Calu3 (cell line): ENCODE results near the gene CACNA2D4. TPM values are rescaled to one million over a fixed set of nuclear protein-coding genes. Genes with fewer than 3 reads are reported as not detected.

Experiments
- BruUV-seq: library from RNA; stranded (reverse); fragments of 400-500 nt; replicated peaks from 2 replicates; lab custom pipeline; 2021; lab: Mats Ljungman, UMichigan
- CTCF ChIA-PET: fragments of 300-600 bp; sonication (Branson Sonifier 250); formaldehyde crosslinking; loops from one replicate; lab custom pipeline; 2022; ENCODE audit warnings: antibody characterized with exemption; lab: Charles Lee
- DNase-seq: peaks from one replicate; pipeline ENCODE4 v3.0.0; 2022
- H3K27ac Mint-ChIP-seq: one replicate; pipeline ENCODE4 v1.8.0; 2022; ENCODE audit warnings: mixed read lengths; ENCODE audit not compliant: unreplicated experiment
- H3K27me3 Mint-ChIP-seq: one replicate; pipeline ENCODE4 v1.8.0; 2022; ENCODE audit warnings: mixed read lengths; ENCODE audit not compliant: unreplicated experiment
- H3K36me3 Mint-ChIP-seq: one replicate; pipeline ENCODE4 v1.8.0; 2022; ENCODE audit warnings: mild to moderate bottlenecking, moderate library complexity, mixed read lengths; ENCODE audit not compliant: insufficient read depth, unreplicated experiment
- H3K4me1 Mint-ChIP-seq: one replicate; pipeline ENCODE4 v1.8.0; 2022; ENCODE audit warnings: mild to moderate bottlenecking, low read depth, mixed read lengths; ENCODE audit not compliant: unreplicated experiment
- H3K4me3 Mint-ChIP-seq: one replicate; pipeline ENCODE4 v1.8.0; 2022; ENCODE audit warnings: mild to moderate bottlenecking, low read depth, moderate library complexity, mixed read lengths; ENCODE audit not compliant: unreplicated experiment
- H3K9me3 Mint-ChIP-seq: one replicate; pipeline ENCODE4 v1.8.0; 2022; ENCODE audit warnings: low read depth, mixed read lengths; ENCODE audit not compliant: unreplicated experiment
- CTCF ChIP-seq: fragments of 200-600 bp; IDR thresholded peaks from one replicate; pipeline ENCODE4 v1.8.0; 2022; ENCODE audit warnings: antibody characterized with exemption; ENCODE audit not compliant: unreplicated experiment
- intact Hi-C: fragments of 100-400 bp; cut with micrococcal nuclease; formaldehyde crosslinking; loops from one replicate; pipeline ENCODE4 v1.10.0; 2022; ENCODE audit not compliant: unreplicated experiment
- total RNA-seq: library from RNA; stranded (reverse); gene quantifications from 2 replicates; pipeline ENCODE4 v1.2.3, GENCODE V29; 2022

The CACNA2D4 gene
- total RNA-seq, 1 experiment from 2014 or later, result 0.80 TPM

DNA sequence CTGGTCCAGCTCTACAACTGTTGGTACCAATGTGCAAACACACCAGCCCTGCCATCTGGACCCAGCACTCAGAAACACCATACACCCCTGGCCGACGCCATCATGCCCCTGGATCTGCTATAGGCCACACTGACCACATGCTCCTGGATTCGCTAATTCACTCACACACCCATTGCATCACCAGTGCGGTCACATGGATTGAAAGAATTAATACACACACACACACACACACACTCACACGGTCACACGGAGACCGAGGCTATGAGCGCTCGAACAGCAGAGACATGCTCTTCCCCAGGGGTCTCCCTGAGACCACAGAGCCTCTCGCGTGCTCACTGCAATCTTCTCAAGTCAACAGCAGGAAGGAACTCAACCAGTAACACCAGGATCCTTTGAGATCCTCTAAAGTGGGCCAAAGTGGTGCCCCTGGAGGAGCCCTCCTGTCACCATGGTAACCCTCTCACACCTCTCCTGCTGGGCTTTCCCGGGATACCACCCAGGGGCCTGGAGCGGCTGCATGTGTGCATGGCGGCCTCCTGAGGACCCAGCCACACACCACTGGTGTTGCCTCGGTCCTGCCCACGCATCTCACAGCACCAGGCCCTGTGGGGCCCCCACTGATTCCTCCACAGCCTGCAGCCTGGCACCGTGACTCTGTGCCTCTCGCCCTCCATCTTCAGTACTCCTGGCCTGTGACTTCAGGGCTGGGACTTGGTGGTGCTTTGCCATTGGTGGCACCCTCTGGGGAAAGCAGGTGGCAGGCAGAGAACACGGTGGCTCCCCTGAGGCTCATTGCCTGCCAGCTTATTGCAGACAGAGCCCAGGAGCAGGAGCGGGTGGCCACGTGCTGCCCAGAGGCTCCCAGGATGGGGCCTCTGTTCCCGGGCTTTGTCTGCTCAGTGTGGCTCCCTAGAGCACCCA is 83.0 kb downstream of the CACNA2D4 start:
- no peak for DNase-seq
- Mint-ChIP-seq H3K4me3 (no peak overlapping the region), H3K4me1 (peaks cover 7% of the 10 kb centered on the region), H3K36me3 (no peaks in the 10 kb centered on the region), H3K27ac (no peak overlapping the region), H3K27me3 (peaks cover 100% of the 10 kb centered on the region), H3K9me3 (no peaks in the 10 kb centered on the region)
- no peak for TF ChIP-seq CTCF
- no TSS peak for BruUV-seq
- intact Hi-C loops, result no loop called here
- CTCF ChIA-PET, result no interaction called here

DNA sequence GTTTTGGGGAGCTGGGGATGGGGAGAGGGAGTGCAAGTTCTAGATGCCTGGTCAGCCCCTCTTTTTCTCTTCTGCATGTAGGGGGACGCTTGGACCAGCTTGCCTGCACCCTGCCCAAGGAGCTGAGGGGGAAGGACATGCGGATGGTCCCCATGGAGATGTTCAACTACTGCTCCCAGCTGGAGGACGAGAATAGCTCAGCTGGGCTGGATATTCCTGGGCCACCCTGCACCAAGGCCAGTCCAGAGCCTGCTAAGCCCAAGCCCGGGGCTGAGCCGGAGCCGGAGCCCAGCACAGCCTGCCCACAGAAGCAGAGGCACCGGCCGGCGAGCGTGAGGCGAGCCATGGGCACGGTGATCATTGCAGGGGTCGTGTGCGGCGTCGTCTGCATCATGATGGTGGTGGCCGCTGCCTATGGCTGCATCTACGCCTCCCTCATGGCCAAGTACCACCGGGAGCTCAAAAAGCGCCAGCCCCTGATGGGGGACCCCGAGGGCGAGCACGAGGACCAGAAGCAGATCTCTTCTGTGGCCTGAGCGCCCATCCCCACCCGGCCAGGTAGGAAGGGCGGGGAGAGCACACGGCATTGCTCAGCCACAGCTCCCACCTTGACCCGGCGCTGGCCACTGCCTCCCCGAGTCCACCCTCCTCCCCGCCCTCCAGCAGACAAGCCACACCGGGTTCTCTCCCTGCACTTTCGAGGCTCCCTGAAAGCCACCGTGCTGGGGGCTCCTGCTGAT is 84.1 kb downstream of the CACNA2D4 start:
- Mint-ChIP-seq H3K4me3 (no peak overlapping the region), H3K27me3 (peaks cover 98% of the 10 kb centered on the region), H3K27ac (no peak overlapping the region), H3K4me1 (peaks cover 10% of the 10 kb centered on the region), H3K36me3 (no peaks in the 10 kb centered on the region), H3K9me3 (no peaks in the 10 kb centered on the region)
- intact Hi-C loops, result no loop called here
- CTCF ChIA-PET, result no interaction called here
- TF ChIP-seq CTCF, result no peak
- no peak for DNase-seq
- BruUV-seq, result no TSS peak

DNA sequence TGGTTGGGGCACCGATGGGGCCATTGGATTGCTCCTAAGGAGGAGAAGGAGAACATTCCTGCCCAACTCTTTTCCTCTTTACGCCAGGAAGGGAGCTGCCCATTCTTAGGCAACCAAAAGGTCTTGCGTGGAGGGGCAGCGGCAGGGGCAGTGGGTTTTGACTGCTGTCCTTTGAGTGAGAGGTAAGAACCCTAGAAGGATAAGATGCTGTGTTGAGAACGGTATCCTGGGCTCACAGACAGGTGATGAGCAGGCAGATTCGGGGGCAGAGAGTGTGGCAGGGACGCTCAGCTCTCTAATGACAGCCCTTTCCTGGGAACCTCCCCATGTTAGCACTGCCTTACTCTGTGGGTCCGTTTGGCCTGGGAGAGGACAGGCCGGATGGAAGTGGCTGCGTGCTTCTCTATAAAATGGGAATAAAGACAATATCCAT is 84.8 kb downstream of the CACNA2D4 start:
- peaks cover 98% of the 10 kb centered on the region for H3K27me3 Mint-ChIP-seq
- no peaks in the 10 kb centered on the region for H3K36me3 Mint-ChIP-seq
- H3K4me1 Mint-ChIP-seq, result peaks cover 10% of the 10 kb centered on the region
- CTCF ChIA-PET, result no interaction called here
- no TSS peak for BruUV-seq
- no peak overlapping the region for H3K27ac Mint-ChIP-seq
- DNase-seq, result no peak
- TF ChIP-seq CTCF, result no peak
- H3K4me3 Mint-ChIP-seq, result no peak overlapping the region
- no peaks in the 10 kb centered on the region for H3K9me3 Mint-ChIP-seq
- intact Hi-C loops, result no loop called here

GRCh38 chr12:1832801-1833595 is 85.5 kb downstream of the CACNA2D4 start:
- TF ChIP-seq CTCF, result no peak
- intact Hi-C loops, result no loop called here
- Mint-ChIP-seq H3K4me3 (no peak overlapping the region), H3K4me1 (peaks cover 10% of the 10 kb centered on the region), H3K27ac (no peak overlapping the region), H3K27me3 (peaks cover 98% of the 10 kb centered on the region), H3K36me3 (no peaks in the 10 kb centered on the region), H3K9me3 (no peaks in the 10 kb centered on the region)
- no TSS peak for BruUV-seq
- DNase-seq, result no peak
- CTCF ChIA-PET, result interaction anchor here (0.6 kb wide), 1 partner anchor 91 kb away, joined by 5 read pairs; no protein-coding TSS in a partner anchor
